ENCODE data around the gene UHRF2. TPM values are rescaled to one million over a fixed set of nuclear protein-coding genes. Genes with fewer than 3 reads are reported as not detected.
"Not testable (repeated sequence)": the region's sequence is repeated elsewhere in the genome, so short reads cannot be mapped to it uniquely, and the experiment has no call there.

Gene UHRF2
- total RNA-seq, 1 donor from 2014 or later: 31.9 TPM

DNA sequence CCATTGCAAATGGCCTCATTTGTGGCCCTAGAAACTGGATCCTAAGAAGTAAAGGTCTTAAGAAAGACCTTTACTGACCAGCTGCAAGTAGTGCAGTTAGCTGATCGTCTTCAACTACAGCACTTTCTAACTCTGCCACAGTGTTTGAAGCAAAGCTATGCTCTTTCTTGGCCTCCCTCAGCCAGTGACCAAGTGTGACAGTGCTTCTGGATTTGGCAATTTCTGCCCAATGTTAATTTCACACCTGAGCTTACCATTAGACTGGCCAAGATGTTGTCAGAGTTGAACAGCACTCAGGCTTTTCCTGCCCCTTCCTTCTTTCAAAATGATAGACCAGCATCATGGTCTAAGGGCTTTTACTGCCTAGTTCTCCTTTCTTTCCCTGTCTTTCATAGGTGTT is 36.1 kb downstream of the UHRF2 start:
- no peak for DNase-seq (ENCODE audit: low read depth)
- TF ChIP-seq, protein P1, sequence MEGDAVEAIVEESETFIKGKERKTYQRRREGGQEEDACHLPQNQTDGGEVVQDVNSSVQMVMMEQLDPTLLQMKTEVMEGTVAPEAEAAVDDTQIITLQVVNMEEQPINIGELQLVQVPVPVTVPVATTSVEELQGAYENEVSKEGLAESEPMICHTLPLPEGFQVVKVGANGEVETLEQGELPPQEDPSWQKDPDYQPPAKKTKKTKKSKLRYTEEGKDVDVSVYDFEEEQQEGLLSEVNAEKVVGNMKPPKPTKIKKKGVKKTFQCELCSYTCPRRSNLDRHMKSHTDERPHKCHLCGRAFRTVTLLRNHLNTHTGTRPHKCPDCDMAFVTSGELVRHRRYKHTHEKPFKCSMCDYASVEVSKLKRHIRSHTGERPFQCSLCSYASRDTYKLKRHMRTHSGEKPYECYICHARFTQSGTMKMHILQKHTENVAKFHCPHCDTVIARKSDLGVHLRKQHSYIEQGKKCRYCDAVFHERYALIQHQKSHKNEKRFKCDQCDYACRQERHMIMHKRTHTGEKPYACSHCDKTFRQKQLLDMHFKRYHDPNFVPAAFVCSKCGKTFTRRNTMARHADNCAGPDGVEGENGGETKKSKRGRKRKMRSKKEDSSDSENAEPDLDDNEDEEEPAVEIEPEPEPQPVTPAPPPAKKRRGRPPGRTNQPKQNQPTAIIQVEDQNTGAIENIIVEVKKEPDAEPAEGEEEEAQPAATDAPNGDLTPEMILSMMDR (IDR thresholded peaks at IDR 0.05; ENCODE audit: insufficient read depth, low read length, poor library complexity, severe bottlenecking): no peak
- H3K36me3 ChIP-seq (ENCODE audit: control insufficient read depth, insufficient read depth, low read length): no peaks in the 10 kb centered on the region
- H3K27me3 ChIP-seq (ENCODE audit: control insufficient read depth, insufficient read depth, low read length): no peaks in the 10 kb centered on the region
- H3K4me3 ChIP-seq (ENCODE audit: low read depth, low read length): no peak overlapping the region

DNA sequence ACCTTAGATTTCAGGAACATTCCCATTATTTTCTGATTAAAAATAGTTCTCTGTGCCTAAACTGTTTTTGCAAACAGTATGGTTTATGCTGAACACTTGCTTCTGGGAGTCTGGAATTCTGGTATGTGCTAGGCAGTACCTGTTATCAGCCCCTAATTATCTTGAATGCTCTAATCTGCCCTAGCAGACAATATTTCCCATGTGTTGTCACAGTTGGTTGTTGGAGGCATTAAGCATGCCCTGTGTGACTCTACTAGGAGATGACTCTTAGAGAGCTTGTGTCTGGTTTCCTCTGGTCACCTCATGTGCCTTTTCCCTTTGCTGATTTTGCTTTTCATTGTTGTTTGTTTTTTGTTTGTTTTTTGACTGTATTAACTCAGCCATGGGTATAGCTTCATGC is 36.6 kb downstream of the UHRF2 start:
- TF ChIP-seq, protein P1 (IDR thresholded peaks at IDR 0.05; ENCODE audit: insufficient read depth, low read length, poor library complexity, severe bottlenecking): no peak
- Histone ChIP-seq H3K4me3 (ENCODE audit: low read depth, low read length) (no peak overlapping the region), H3K27me3 (ENCODE audit: control insufficient read depth, insufficient read depth, low read length) (no peaks in the 10 kb centered on the region), H3K36me3 (ENCODE audit: control insufficient read depth, insufficient read depth, low read length) (no peaks in the 10 kb centered on the region)
- no peak for DNase-seq (ENCODE audit: low read depth)

DNA sequence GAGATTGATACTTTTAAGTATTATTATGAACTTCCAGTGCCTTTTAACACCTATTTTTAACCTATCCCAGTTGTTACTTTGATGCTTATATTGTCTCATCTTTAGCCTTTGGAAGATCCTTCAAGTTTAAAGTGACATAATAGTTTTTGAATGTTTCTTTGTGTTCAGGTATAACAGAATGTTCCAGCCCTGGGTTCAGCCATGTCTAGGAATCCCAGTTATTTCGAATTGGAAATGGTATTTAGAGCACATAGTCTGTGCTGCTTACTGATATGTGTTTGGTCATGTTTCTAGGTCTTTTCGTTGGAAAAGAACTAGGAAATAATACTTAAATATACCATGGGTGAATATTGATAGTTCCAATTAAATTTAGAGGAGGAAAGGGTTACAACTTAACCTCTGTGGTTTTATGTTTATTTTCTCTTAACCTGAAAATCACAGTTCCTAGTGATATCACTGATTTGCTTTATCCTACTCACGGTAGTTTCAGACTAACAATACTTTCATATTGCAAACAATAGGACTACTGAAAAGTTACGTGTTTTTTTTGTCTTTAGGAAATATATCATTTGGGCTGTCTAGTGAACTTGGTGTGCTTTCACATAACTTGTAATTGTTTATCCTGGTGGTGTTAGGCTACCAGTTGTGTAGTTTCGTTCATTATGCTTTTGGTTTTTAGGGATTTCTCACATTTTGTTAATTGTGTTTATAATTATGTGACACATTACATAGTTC is 37.8 kb downstream of the UHRF2 start:
- H3K36me3 ChIP-seq (ENCODE audit: control insufficient read depth, insufficient read depth, low read length): no peaks in the 10 kb centered on the region
- DNase-seq (ENCODE audit: low read depth): no peak
- no peak overlapping the region for H3K4me3 ChIP-seq (ENCODE audit: low read depth, low read length)
- no peaks in the 10 kb centered on the region for H3K27me3 ChIP-seq (ENCODE audit: control insufficient read depth, insufficient read depth, low read length)
- TF ChIP-seq, protein P1 (IDR thresholded peaks at IDR 0.05; ENCODE audit: insufficient read depth, low read length, poor library complexity, severe bottlenecking): no peak

DNA sequence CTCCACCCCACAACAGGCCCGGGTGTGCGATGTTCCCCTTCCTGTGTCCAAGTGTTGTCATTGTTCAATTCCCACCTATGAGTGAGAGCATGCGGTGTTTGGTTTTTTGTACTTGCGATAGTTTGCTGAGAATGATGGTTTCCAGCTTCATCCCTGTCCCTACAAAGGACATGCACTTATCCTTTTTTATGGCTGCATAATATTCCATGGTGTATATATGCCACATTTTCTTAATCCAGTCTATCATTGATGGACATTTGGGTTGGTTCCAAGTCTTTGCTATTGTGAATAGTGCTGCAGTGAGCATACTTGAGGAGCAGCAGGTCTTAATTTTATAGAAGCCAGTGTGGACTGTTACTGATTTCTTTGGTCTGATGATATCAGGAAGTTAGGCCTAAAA is 42.3 kb downstream of the UHRF2 start:
- not testable (repeated sequence) for DNase-seq (ENCODE audit: low read depth); H3K4me3 ChIP-seq (ENCODE audit: low read depth, low read length); H3K27me3 ChIP-seq (ENCODE audit: control insufficient read depth, insufficient read depth, low read length); H3K36me3 ChIP-seq (ENCODE audit: control insufficient read depth, insufficient read depth, low read length)

DNA sequence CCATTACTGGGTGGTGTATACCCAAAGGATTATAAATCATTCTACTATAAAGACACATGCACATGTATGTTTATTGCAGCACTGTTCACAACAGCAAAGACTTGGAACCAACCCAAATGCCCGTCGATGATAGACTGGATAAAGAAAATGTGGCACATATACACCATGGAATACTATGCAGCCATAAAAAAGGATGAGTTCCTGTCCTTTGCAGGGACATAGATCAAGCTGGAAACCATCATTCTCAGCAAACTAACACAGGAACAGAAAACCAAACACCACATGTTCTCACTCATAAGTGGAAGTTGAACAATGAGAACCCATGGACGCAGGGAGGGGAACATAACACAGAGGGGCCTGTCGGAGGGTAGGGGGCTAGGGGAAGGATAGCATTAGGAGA is 45.7 kb downstream of the UHRF2 start:
- H3K27me3 ChIP-seq (ENCODE audit: control insufficient read depth, insufficient read depth, low read length); DNase-seq (ENCODE audit: low read depth); H3K4me3 ChIP-seq (ENCODE audit: low read depth, low read length); H3K36me3 ChIP-seq (ENCODE audit: control insufficient read depth, insufficient read depth, low read length): not testable (repeated sequence)

DNA sequence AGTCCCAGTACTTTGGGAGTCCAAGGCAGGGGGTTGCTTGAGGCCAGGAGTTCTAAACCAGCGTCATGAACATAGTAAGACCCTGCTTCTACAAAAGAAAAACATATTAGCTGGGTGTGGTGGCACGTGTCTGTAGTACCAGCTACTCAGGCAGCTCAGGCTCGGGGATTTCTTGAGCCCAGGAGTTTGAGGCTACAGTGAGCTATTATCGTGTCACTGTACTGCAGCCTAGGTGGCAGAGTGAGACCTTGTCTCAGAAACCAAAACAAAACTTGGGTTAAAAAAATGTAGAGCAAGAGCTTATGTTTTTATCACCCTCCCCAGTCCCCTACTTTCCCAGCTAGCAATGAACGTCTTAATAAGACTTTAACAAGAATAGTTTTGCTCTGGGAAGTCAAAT is 46.7 kb downstream of the UHRF2 start:
- H3K4me3 ChIP-seq (ENCODE audit: low read depth, low read length): no peak overlapping the region
- H3K27me3 ChIP-seq (ENCODE audit: control insufficient read depth, insufficient read depth, low read length): no peaks in the 10 kb centered on the region
- no peak for DNase-seq (ENCODE audit: low read depth)
- TF ChIP-seq, protein P1 (IDR thresholded peaks at IDR 0.05; ENCODE audit: insufficient read depth, low read length, poor library complexity, severe bottlenecking): no peak
- H3K36me3 ChIP-seq (ENCODE audit: control insufficient read depth, insufficient read depth, low read length): no peaks in the 10 kb centered on the region

DNA sequence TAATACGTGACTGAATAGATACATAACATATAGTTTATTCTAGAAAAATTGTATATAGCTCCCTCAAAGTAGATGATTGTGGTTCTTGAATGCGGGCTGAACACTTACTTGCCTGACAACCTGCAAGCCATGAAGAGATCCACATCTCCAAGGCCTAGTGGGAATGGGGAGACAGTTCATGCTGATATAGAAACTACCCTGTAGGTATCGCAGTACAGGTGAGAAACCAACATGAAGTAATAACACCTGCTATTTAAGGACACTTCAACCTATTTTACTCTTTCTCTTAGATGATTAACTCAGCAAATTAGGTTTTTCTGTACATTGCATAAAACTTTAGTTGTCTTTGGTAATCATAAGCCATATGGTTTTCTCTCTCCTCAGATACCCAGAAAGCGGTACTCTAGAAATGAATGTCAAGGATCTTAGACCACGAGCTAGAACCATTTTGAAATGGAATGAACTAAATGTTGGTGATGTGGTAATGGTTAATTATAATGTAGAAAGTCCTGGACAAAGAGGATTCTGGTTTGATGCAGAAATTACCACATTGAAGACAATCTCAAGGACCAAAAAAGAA is 47.3 kb downstream of the UHRF2 start:
- no peaks in the 10 kb centered on the region for H3K27me3 ChIP-seq (ENCODE audit: control insufficient read depth, insufficient read depth, low read length)
- H3K36me3 ChIP-seq (ENCODE audit: control insufficient read depth, insufficient read depth, low read length): no peaks in the 10 kb centered on the region
- no peak overlapping the region for H3K4me3 ChIP-seq (ENCODE audit: low read depth, low read length)
- no peak for DNase-seq (ENCODE audit: low read depth)
- TF ChIP-seq, protein P1 (IDR thresholded peaks at IDR 0.05; ENCODE audit: insufficient read depth, low read length, poor library complexity, severe bottlenecking): no peak

Data from kidney epithelial cell (primary cell).